ENCODE measurements around the gene NUBP2.

The NUBP2 gene

GRCh38 chr16:1831186-1832075 is 48.7 kb downstream of the NUBP2 start:
- no peak for DNase-seq

- DNase-seq, result no peak
Measured at GRCh38 chr16:1832838-1833454, 50.2 kb downstream of the NUBP2 start.

GRCh38 chr16:1834096-1834495 is 51.3 kb downstream of the NUBP2 start:
- no peak for DNase-seq

Data from stimulated activated CD4-positive, alpha-beta T cell treated with anti-CD3 and anti-CD28 coated beads, Interleukin-2, amount 100 ng/mL, for 48 hours (primary cell).